ENCODE measurements around the gene RYR2.

Gene RYR2

GRCh38 chr1:237201155-237201554 lies 159.2 kb downstream of the RYR2 start:
- DNase-seq (ENCODE audit: low spot score), result no peak

GRCh38 chr1:237204841-237205240 lies 162.9 kb downstream of the RYR2 start:
- DNase-seq (ENCODE audit: low spot score), result no peak

GRCh38 chr1:237205400-237206064 lies 163.5 kb downstream of the RYR2 start:
- no peak for DNase-seq (ENCODE audit: low spot score)

- DNase-seq (ENCODE audit: low spot score), result no peak
Measured at GRCh38 chr1:237206065-237206414, 164.1 kb downstream of the RYR2 start.

- DNase-seq (ENCODE audit: low spot score), result no peak
Measured at GRCh38 chr1:237211031-237211430, 169.0 kb downstream of the RYR2 start.

GRCh38 chr1:237211540-237211939 lies 169.6 kb downstream of the RYR2 start:
- no peak for DNase-seq (ENCODE audit: low spot score)

- DNase-seq (ENCODE audit: low spot score), result no peak
Measured at GRCh38 chr1:237219751-237220642, 178.0 kb downstream of the RYR2 start.

GRCh38 chr1:237223419-237223818 lies 181.4 kb downstream of the RYR2 start:
- no peak for DNase-seq (ENCODE audit: low spot score)

- no peak for DNase-seq (ENCODE audit: low spot score)
Measured at GRCh38 chr1:237226177-237226944, 184.4 kb downstream of the RYR2 start.

GRCh38 chr1:237227476-237227875 lies 185.5 kb downstream of the RYR2 start:
- DNase-seq (ENCODE audit: low spot score), result no peak

GRCh38 chr1:237228421-237228820 lies 186.4 kb downstream of the RYR2 start:
- DNase-seq (ENCODE audit: low spot score), result no peak

- DNase-seq (ENCODE audit: low spot score), result no peak
Measured at GRCh38 chr1:237229333-237229732, 187.3 kb downstream of the RYR2 start.

GRCh38 chr1:237232501-237232900 lies 190.5 kb downstream of the RYR2 start:
- DNase-seq (ENCODE audit: low spot score), result no peak

GRCh38 chr1:237235091-237235490 lies 193.1 kb downstream of the RYR2 start:
- DNase-seq (ENCODE audit: low spot score), result no peak

- DNase-seq (ENCODE audit: low spot score), result no peak
Measured at GRCh38 chr1:237237721-237238120, 195.7 kb downstream of the RYR2 start.

- DNase-seq (ENCODE audit: low spot score), result no peak
Measured at GRCh38 chr1:237239248-237239647, 197.3 kb downstream of the RYR2 start.

GRCh38 chr1:237241038-237241437 lies 199.1 kb downstream of the RYR2 start:
- DNase-seq (ENCODE audit: low spot score), result no peak

GRCh38 chr1:237244778-237245177 lies 202.8 kb downstream of the RYR2 start:
- DNase-seq (ENCODE audit: low spot score), result no peak

GRCh38 chr1:237247442-237247841 lies 205.5 kb downstream of the RYR2 start:
- DNase-seq (ENCODE audit: low spot score), result no peak

GRCh38 chr1:237249120-237249519 lies 207.1 kb downstream of the RYR2 start:
- DNase-seq (ENCODE audit: low spot score), result no peak

GRCh38 chr1:237250055-237250454 lies 208.1 kb downstream of the RYR2 start:
- no peak for DNase-seq (ENCODE audit: low spot score)

- DNase-seq (ENCODE audit: low spot score), result no peak
Measured at GRCh38 chr1:237255071-237255470, 213.1 kb downstream of the RYR2 start.

- no peak for DNase-seq (ENCODE audit: low spot score)
Measured at GRCh38 chr1:237258871-237259270, 216.9 kb downstream of the RYR2 start.

Measured in LoVo (cell line).